ENCODE measurements around the gene CFAP299. TPM values are rescaled to one million over a fixed set of nuclear protein-coding genes. Genes with fewer than 3 reads are reported as not detected.

Gene CFAP299
- polyA plus RNA-seq, 1 experiment, result 3.3 TPM

- H3K27me3 ChIP-seq (ENCODE audit: control insufficient read depth, insufficient read depth, low read length), result no peaks in the 10 kb centered on the region
- no peaks in the 10 kb centered on the region for H3K36me3 ChIP-seq (ENCODE audit: control insufficient read depth, insufficient read depth, low read length)
- H3K4me3 ChIP-seq (ENCODE audit: low read depth, low read length), result no peak overlapping the region
- CTCF ChIA-PET, result interaction anchor here (1.2 kb wide), 1 partner anchor 11 kb away, joined by 4 read pairs; no protein-coding TSS in a partner anchor
- POLR2A ChIA-PET, result no interaction called here
- DNase-seq (ENCODE audit: low read depth), result no peak
- TF ChIP-seq CTCF (IDR thresholded peaks at IDR 0.05; ENCODE audit: insufficient read depth, low read depth, low read length), result no peak
Measured at GRCh38 chr4:80295826-80296225, 39.7 kb upstream of the CFAP299 start.

GRCh38 chr4:80301884-80302283 lies 33.6 kb upstream of the CFAP299 start:
- no peaks in the 10 kb centered on the region for H3K36me3 ChIP-seq (ENCODE audit: control insufficient read depth, insufficient read depth, low read length)
- TF ChIP-seq CTCF (IDR thresholded peaks at IDR 0.05; ENCODE audit: insufficient read depth, low read depth, low read length), result no peak
- no peaks in the 10 kb centered on the region for H3K27me3 ChIP-seq (ENCODE audit: control insufficient read depth, insufficient read depth, low read length)
- no peak overlapping the region for H3K4me3 ChIP-seq (ENCODE audit: low read depth, low read length)
- ChIA-PET CTCF (interaction anchor here (1.2 kb wide), 1 partner anchor 21 kb away, joined by 3 read pairs; no protein-coding TSS in a partner anchor), POLR2A (interaction anchor here (0.7 kb wide), 1 partner anchor 17 kb away, joined by 3 read pairs; no protein-coding TSS in a partner anchor)
- DNase-seq (ENCODE audit: low read depth), result no peak

GRCh38 chr4:80302616-80303223 lies 32.8 kb upstream of the CFAP299 start:
- Histone ChIP-seq H3K36me3 (ENCODE audit: control insufficient read depth, insufficient read depth, low read length) (no peaks in the 10 kb centered on the region), H3K4me3 (ENCODE audit: low read depth, low read length) (no peak overlapping the region), H3K27me3 (ENCODE audit: control insufficient read depth, insufficient read depth, low read length) (no peaks in the 10 kb centered on the region)
- ChIA-PET POLR2A (interaction anchor here (0.7 kb wide), 1 partner anchor 18 kb away, joined by 3 read pairs; no protein-coding TSS in a partner anchor), CTCF (interaction anchor here (1.2 to 1.3 kb wide), 2 partner anchors 20 to 33 kb away, joined by 3 read pairs; partner anchors contain the start of gene CFAP299)
- DNase-seq (ENCODE audit: low read depth), result no peak
- no peak for TF ChIP-seq CTCF (IDR thresholded peaks at IDR 0.05; ENCODE audit: insufficient read depth, low read depth, low read length)

GRCh38 chr4:80305466-80305865 lies 30.1 kb upstream of the CFAP299 start:
- ChIA-PET POLR2A (no interaction called here), CTCF (interaction anchor here (0.8 to 1.5 kb wide), 2 partner anchors 9 to 85 kb away, joined by 3 to 4 read pairs; no protein-coding TSS in a partner anchor)
- peak; percentile 62 for DNase-seq (ENCODE audit: low read depth)
- no peak for TF ChIP-seq CTCF (IDR thresholded peaks at IDR 0.05; ENCODE audit: insufficient read depth, low read depth, low read length)
- no peaks in the 10 kb centered on the region for H3K36me3 ChIP-seq (ENCODE audit: control insufficient read depth, insufficient read depth, low read length)
- no peak overlapping the region for H3K4me3 ChIP-seq (ENCODE audit: low read depth, low read length)
- no peaks in the 10 kb centered on the region for H3K27me3 ChIP-seq (ENCODE audit: control insufficient read depth, insufficient read depth, low read length)

- Histone ChIP-seq H3K4me3 (ENCODE audit: low read depth, low read length) (no peak overlapping the region), H3K27me3 (ENCODE audit: control insufficient read depth, insufficient read depth, low read length) (no peaks in the 10 kb centered on the region), H3K36me3 (ENCODE audit: control insufficient read depth, insufficient read depth, low read length) (no peaks in the 10 kb centered on the region)
- TF ChIP-seq CTCF (IDR thresholded peaks at IDR 0.05; ENCODE audit: insufficient read depth, low read depth, low read length), result no peak
- CTCF ChIA-PET, result interaction anchor here (0.6 to 1.5 kb wide), 2 partner anchors 10 to 59 kb away, joined by 3 to 4 read pairs; no protein-coding TSS in a partner anchor
- DNase-seq (ENCODE audit: low read depth), result no peak
- POLR2A ChIA-PET, result no interaction called here
Measured at GRCh38 chr4:80306260-80306659, 29.3 kb upstream of the CFAP299 start.

Measured in BJ (cell line).